LHCN-M2 (cell line): ENCODE results near the gene SLC22A31. TPM values are rescaled to one million over a fixed set of nuclear protein-coding genes. Genes with fewer than 3 reads are reported as not detected.

Experiments
- DNase-seq: peaks from one replicate; pipeline ENCODE4 v3.0.0-alpha.2; 2012; ENCODE audit warnings: low read depth
- total RNA-seq: library from RNA; depleted of rRNA; stranded (reverse); fragments of >200 nt; gene quantifications from 2 replicates; pipeline ENCODE4 v1.2.3, GENCODE V29; 2014

The SLC22A31 gene
- total RNA-seq, 1 experiment from 2014 or later = 0.06 TPM

DNA sequence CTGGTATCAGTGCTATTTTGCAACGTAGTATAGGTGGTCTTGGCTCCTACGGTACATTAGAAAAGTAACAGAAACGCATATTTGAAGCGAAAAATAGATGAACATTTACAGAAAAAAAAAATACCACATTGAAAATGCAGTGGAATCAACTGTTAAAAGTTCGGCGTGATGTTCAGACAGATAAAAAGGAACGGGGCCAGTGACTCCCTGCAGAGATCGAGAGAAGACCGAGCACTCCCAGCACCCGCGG, 16.7 kb upstream of the SLC22A31 start:
- DNase-seq = no peak

DNA sequence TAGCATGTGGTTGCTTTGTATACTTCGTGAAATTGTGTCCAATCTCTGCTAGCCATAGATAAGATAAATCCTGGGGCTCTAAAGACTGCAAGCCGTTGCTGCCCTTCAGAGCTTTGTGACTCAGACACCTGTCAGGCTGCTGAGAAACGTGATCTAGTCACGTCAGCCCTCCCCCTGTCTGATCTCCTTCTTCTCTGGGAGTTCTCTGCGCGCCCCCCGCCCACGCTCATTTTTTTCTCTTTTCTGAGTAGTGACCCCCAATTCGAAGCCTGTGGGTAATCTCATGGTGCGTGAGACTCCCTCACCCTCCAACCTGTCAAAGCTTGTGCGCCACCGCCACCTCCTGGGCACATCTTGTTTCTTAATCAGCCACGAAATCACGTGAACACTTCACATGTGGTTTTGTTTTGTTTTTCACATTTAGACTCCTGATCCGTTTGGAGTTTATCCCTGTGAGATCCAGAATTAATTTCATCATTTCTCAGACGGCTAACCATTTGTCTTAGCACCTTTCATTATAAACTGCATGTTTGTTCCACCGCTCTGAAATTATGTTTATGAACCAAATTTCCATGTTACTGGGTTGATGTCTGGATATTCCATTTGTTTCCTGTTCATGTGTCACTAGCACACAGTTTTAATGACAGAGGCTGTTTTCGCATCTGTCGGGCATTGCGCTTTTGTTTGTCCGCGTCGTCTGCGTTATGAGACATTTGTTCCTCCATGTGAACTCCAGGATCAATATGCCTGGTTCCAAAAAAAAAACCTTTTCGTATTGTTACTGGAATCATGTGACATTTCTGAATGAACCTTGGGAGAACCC, 16.2 kb upstream of the SLC22A31 start:
- DNase-seq = peak; percentile 69

DNA sequence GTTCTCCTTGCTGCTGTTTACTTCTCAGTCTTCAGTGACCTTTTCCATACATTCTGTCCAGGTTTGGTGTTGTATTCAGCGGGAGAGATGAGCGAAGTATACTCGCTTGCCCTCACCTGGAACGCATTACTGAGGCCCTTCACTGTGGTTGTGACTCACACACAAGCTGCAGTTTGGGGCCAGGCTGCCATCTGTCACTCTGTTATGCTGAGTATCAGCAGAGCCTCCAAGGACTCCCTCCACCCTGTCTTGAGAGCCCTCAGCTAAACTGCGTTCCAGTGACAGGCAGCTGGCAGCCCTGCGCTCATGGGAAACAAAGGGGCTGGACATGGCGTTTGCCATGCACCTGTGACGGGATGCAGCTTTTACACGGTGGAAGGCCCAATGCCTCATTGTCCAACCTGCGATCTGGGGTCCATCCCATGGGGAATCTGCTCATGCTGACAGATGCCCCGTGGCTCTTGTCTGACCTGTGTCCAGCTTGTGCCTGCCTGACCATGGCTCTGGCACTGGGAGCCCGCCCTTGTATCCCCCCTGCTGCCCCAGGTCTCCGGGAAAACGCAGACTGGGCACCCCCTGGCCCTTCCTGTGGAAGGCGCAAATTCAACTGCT, 10.7 kb upstream of the SLC22A31 start:
- DNase-seq = no peak

DNA sequence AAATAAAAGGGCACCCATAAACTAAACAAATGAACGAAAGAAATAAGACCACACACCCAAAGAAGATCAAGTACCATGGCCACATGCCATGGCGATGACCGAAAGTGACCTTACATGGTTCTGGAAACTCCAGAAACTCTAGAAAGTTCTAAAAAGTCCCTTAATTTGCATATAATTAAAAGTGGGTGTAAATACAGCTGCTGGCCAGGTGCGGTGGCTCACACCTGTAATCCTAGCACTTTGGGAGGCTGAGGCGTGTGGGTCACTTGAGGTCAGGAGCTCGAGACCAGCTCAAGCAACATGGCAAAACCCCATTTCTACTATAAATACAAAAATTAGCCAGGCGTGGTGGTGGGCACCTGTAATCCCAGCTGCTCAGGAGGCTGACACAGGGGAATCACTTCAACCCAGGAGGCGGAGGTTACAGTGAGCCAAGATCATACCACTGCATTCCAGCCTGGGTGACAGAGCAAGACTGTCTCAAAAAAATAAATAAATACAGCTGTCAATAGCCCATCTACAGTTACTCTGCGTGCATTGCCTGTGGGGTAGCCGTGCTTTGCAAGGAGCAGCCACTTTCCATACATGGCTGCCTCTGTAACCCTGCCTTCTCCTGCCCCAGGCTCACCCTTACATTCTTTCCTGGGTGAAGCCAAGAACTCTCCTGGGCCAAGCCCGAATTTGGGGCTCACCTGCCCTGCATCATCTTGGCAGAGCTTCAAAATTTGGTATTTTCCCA, 10.0 kb upstream of the SLC22A31 start:
- no peak for DNase-seq

DNA sequence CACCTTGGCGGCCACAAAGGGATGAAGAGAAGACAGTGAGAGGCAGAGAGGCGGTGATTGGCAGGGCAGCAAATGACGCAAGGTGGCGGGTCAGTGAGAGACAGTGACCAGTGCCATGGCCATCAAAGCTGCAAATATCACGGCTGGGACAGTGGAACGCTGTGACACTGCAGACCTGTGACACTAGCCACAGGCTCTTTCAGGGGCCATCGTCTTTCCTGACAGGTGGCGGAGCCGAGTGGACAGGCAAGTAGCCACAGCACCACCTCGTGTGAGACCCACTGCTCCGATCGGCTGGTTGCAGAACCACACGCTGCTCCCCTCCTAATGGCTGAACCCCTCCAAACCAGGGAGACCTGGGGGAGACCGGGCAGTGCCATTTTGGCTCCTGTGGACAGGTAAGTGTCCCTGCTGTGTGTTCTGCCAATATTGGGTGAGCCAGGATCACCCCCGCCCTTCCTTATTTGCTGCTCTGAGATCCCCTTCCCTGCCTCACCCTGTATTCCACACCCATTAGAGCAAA, 9.2 kb upstream of the SLC22A31 start:
- DNase-seq = no peak

DNA sequence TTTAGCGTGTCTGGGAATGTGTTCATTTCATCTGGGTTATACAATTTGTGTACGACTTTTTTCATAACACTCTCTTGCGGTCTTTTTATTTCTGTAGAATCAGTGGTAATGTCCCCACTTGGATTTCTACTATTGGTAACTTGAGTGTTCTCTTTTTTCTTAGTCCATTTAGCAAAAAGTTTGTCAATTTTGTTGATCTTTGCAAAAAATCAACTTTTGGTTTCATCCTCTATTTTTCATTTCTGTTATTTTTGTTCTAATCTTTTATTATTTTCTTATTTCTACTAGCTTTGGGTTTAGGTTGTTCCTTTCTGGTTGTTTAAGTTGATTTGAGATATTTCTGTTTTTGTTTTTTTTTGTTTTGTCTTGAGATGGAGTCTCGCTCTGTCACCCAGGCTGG, 7.7 kb upstream of the SLC22A31 start:
- no peak for DNase-seq

DNA sequence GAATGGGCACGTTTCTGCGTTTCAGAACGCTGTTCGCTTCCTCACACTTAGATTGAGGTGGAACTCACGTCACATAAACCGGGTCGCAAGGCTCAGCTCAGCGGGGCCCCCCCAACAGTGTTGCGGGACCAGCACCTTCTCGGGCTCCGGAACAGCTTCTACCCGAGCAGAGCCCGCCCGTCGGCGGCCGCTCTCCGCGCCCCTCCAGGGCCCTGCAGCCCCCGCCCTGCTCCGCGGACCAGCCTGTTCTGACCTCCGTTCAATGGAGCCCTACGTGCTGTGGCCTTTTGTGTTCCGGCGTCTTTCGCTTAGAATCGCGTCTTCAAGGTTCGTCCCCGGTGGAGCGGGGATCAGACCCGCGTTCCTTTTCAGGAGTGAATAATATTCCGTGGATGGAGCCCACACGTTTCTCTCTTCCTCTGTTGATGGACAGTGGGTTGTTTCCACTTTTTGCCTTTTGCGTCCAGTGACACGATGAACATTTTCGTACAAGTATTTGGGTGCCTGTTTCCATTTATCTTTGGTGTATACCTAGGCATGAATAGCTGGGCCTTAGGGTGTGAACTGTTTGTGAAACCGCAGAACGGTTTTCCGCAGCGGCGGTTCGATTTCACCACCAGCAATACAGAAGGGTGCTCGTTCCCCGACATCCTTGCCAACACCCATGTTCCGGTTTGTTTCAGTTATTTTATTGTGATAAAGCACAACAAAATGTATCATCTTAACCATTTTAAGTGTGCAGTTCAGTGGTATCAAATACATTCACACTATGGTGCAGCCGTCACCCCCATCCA, 2.3 kb upstream of the SLC22A31 start:
- DNase-seq = no peak

DNA sequence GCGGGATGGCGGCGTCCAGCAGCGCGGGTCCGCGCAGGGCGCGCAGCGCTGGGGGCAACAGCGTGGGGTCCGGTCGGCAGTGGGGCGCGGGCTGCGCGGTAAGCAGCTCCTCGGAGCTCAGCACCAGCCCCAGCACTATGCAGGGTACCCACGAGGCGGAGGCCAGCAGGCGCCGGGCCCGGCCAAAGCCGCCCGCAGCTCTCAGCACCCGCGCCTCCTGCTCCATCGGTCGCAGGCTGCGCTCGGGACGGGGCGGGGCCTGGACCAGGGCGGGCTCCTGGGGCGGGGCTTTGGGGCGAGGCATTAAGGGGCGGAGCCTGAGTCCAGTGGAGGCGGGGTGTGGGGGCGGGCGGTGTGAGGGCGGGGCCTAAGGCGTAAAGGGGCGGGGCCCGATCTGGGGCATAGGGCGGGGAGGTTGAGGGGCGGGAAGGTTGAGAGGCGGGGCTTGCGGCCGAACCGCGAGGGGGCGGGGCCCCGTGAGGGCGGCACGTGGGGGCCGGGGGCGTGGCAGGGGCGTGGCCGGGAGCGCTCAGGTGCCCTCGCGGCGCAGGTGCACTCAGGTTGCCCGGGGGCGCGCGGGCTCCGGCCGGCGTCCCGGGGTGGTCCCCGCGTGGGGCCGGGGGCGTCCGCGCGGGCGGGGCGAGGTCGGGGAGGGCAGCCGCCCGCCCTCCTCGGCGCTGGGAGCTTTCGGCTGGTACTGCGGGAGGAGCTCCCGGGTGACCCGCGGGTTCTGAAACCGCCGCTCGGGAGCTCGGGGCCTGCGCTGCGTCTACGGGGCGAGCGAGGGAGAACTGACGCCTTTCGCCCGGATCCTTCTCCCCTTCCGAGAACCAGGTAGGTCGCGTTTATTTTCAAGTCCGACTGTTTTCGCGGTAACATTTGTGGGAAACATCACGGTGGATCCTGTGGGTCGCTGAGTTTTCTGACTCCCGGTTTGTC, 1.4 kb upstream of the SLC22A31 start:
- peak; percentile 48 for DNase-seq

DNA sequence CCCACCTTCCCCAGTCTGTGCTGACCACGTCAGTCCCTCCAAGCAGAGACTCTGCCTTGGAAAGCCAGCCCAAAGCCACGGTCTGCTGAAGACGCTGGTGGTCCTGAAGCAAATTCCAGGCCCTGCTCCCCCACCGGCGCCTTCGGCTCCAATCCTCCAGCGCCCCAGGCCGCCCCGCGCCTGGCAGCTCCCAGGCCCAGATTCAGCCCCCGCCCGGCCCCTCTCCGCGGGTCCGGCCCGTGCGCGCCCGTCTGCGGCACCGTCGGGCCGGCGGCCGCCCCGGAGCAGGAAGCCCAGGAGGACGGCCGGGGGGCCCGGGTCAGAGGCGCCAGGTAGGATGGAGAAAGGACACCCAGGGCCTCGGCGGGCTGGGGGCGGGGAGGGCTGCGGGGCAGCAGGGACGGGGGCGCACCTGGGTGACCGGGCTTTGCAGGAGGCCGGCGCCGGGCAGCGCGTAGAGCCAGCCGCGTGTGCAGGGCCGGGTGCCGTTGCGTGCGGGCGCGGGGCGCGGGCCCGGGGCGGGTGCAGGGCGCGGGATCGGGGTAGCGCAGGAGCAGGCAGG, 594 bp upstream of the SLC22A31 start:
- DNase-seq = no peak

DNA sequence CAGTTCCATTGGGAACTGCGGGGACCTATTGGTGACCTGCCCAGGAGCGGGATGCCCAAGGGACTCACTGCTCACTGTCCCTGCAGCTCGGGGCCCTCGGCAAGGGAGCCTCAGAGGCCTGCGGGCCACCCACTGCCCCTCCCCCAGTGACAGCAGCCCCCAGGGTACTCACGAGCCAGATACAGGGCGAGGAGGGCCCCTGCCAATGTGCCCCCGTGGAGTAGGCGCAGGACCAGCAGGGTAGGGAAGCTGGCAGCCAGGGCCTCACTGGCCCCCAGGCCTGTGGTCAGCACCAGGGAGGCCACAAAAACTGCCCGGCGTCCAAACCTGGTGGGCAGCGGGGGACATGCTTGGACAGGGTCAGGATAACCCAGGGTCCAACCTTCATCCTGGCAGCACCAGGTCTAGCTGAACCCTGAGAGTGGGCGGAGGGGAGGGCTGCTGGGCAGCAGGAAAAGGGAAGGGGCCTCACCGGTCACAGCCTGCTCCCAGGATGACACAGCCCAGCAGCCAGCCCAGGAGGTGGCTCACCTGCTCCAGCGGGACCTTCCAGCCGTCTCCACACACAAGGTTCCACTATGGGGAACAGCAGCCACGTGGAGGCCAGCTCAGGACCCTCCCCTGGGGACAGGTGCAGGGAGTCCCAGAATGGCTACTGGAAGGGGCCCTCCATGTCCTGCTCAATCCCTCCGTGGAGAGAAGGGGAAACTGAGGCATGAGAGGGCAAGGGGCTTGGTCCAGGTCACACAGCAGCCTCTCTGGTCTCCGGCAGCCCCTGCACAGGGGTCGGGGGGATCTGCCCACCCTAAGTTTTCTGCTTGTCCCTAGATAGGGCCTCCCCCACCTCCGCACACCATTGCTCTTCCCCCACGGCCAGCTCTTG, 855 bp downstream of the SLC22A31 start:
- DNase-seq = no peak

DNA sequence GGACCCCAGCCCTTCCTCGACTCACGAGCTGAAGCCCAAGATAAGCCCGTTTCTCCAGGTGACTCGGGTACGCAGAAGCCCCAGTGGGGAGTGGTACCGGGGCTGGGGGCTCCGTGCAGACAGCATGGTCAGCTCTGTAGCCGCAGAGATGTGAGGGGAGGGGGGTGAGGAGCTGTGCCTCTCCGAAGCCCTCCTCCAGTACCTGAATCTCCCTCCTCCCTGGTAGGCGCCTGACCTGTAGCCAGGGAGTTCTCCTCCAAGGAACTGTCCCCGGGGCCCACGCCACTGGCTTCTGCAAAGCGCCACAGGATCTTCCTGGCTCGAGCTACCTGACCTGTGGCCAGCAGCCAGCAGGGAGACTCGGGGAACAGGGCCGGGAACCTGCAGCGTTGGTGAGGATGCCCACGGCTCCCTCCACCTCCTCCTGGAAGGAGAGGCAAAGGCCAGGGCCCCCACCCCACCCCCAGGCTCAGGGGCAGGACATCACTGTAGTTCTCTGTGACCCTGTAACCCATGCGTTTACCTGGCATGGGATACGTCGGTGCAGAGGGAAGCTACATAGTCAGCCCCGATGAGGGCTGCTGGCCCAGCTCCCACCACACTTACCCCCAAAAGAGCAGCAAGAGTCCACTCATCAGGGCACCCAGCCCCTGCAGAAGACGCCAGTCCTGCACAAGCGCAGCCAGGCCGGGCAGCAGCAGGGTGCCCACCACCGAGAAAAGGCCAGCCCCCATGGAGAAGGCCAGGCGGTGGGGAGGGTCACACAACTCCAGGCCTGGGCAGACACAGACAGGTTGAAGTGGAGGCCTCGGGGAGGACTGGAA, 1.7 kb downstream of the SLC22A31 start:
- DNase-seq = no peak

DNA sequence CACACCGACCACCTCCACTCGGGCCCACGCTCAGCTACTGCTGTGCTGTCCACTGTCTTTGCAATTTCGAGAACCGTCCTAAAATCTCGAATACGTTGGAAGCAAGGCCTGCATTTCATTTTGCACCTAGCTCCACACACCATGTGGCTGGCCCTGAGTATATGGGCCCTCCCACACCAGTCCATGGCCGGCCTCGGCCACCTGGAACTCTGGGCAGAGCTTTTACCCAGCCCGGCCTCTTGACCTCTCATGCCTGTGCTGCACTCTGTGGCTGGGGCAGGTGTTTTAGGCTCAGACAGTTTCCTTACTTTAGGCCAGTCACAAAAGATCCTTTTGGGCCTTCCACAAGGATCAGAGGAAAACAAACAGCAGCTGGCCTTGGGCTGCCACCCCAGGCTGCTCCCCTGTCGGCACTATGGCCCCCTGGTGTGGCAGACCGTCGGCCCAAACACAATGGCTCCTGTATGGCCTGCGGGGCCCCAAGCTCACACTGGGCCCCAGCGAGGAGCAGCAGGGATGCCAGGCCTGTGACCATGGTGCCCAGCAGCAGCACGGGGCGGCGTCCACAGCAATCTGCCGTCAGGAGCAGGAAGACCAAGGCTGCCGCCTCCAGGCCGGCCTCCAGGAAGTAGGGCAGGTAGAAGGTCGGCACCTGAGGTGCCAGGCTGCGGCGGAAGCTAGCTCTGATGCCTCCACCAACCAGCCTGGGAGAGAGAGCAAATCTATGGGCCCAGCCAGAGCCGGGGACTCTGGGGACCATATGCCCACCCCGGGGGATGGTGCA, 2.5 kb downstream of the SLC22A31 start:
- peak; percentile 51 for DNase-seq

DNA sequence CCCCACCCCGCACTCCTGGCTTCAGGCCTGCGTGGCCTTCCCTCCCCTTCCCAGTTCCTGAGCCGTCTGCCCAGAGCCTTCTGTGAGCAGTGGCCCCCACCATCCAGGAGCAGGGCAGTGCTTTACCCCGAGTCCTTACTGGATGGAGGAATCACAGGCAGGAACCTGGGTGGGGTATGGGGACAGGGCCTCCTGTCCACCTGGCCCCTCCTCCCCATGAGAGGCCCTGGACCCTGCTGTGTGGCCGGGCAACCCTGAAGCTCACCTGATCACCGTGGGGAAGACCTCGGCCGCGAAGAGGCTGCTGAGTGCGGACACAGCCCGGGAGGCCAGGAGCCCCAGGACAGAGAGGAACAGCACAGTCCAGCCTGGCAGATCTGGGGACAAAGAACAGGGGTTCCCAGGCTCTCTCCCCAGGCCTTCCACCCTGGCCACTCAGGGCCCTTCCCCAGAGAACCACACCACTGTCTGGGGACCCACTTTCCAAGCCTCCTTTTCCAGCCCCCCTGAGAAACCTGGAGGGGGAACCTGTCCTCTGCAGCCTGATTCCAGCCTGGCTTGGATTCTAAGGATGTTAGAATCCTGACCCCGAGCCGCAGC, 3.2 kb downstream of the SLC22A31 start:
- no peak for DNase-seq

DNA sequence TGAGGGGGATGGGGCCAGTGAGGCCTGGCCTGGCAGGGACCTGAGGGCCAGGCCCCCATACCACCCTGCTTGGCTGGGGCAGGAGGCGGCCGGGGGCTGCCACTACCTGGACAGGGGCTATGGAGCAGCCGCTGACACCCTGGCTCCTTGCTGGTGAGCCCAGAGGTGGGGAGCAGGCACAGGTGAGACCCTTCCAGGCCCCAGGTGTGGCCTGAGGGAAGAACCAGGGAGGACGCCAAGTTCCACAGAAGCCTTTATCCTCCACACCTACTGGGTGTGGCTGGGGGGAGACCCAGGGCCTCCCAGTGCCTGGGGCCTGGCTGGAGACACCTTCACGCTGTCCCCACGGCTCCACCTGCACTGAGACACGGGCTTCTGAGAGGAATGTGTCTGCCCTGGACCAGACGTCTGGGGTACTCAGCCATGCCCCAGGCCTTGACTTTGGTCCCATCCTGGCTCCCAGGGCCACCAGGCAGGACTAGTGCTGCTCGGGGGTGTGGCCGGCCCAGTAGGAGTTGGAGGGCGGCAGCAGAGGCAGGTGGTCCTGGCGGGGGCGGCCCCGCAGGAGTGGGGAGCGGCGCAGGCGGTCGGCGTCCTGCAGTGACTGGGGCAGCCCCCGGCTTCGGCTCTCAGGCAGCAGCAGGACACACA, 4.7 kb downstream of the SLC22A31 start:
- no peak for DNase-seq

DNA sequence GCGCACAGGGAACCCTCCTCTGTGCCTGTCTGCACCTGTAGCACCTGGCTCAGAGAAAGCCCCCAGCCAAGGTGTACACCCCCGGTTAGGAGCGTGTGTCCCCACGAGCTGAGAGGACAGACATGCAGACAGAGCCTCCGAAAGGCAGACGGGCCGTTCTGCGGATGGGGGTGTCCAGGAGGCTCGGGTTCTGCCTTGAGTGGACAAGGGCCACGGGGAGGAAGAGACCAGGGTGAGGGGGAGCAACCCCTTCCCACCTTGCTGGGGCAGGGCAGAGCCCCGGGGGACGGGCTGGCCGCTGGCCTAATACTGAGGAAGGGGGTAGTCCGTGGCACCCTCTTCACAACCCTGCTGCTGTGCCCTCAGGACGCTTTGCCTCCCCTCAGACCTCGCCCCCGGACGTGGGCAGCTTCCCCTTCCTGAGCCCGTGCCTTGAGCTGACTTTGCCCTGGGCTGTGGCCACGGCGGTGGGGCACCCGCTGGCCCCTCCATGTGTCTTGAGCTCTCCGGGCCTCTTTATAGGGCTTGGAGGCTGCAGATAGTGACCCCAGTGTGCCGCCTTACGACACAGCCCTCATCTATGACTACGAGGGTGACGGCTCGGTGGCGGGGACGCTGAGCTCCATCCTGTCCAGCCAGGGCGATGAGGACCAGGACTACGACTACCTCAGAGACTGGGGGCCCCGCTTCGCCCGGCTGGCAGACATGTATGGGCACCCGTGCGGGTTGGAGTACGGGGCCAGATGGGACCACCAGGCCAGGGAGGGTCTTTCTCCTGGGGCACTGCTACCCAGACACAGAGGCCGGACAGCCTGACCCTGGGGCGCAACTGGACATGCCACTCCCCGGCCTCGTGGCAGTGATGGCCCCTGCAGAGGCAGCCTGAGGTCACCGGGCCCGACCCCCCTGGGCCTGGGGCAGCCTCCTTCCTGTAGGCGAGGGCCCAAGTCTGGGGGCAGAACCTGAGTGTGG, 5.7 kb downstream of the SLC22A31 start:
- no peak for DNase-seq
